Activated T-helper 17 cell treated with anti-CD3 and anti-CD28 coated beads, Interleukin-2, amount 50 U/mL, for 72 hours (primary cell): ENCODE data around the gene HTR3C. TPM values are rescaled to one million over a fixed set of nuclear protein-coding genes. Genes with fewer than 3 reads are reported as not detected.
"Not testable (repeated sequence)": the region's sequence is repeated elsewhere in the genome, so short reads cannot be mapped to it uniquely, and the experiment has no call there.

Experiments used
- ATAC-seq: fragments of 150-1000 bp; cut with Tn5 transposase; replicated peaks from 2 replicates; pipeline ENCODE4 v1.10.0; 2021; ENCODE audit warnings: mild to moderate bottlenecking, moderate library complexity
- H3K27ac Mint-ChIP-seq: one replicate; pipeline ENCODE4 v1.8.0; 2022; ENCODE audit warnings: mixed read lengths
- H3K27me3 Mint-ChIP-seq: one replicate; pipeline ENCODE4 v1.8.0; 2022; ENCODE audit warnings: mixed read lengths
- H3K36me3 Mint-ChIP-seq: one replicate; pipeline ENCODE4 v1.8.0; 2022; ENCODE audit warnings: low read depth, mild to moderate bottlenecking, mixed read lengths
- H3K4me1 Mint-ChIP-seq: one replicate; pipeline ENCODE4 v1.8.0; 2022; ENCODE audit warnings: mixed read lengths
- H3K4me3 Mint-ChIP-seq: one replicate; pipeline ENCODE4 v1.8.0; 2022; ENCODE audit warnings: mild to moderate bottlenecking, mixed read lengths
- H3K9me3 Mint-ChIP-seq: one replicate; pipeline ENCODE4 v1.8.0; 2022; ENCODE audit warnings: mixed read lengths
- total RNA-seq, 2 donors: library from RNA; stranded (reverse); gene quantifications; one replicate each; pipeline ENCODE4 v1.2.3, GENCODE V29; 2022

The HTR3C gene
- total RNA-seq, result not detected

- Mint-ChIP-seq H3K27ac (no peak within 1 kb of the TSS), H3K4me1 (no peaks in the 10 kb centered on the region), H3K9me3 (no peaks in the 10 kb centered on the region), H3K27me3 (peaks cover 4% of the 10 kb centered on the region), H3K36me3 (no peaks in the 10 kb centered on the region), H3K4me3 (no peak within 1 kb of the TSS)
- ATAC-seq, result no peak
These were observed at the start of gene HTR3C for GRCh38 chr3:184052767-184053166. TSS of gene HTR3C (plus strand) at chr3:184053047. CDS start at chr3:184053081, 34 bp downstream.

DNA sequence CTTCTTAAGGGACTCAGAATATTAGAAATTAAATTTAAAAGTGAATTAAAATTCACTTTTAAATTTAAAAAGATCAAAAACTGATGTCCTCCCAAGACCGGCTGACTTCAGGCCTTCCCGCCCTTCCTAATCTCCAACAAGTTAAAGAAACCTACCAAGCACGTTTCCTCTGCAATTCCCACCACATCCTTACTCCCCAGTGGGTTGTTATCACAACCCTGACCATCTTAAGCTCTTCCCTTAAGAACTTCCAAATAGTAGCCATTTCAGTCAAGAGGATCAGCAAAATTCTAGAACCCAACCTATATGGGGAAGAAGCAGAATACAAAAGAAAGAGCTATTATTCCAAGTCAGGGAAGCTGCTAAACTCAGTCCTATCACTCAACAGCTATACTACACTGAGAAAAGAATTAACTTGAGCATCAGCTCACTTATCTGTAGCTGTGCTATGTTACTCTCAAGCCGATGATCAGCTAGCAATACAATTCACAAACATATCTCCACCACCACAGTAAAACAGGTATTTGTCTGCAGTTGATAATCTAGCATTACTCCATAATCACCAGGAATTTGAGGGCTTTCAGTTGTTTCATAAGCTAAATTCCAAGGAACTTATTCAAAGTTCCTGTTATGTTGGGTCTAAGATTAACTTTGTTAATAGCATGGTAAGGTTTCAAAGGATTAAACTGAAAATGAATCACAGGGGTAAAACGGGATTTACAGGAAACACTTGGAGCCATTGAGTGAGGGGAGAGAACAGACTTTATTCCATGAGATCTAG, 49.5 kb upstream of the HTR3C start:
- H3K27me3 Mint-ChIP-seq, result no peaks in the 10 kb centered on the region
- peaks cover 20% of the 10 kb centered on the region for H3K4me1 Mint-ChIP-seq
- peak overlapping the region; percentile 8 for H3K27ac Mint-ChIP-seq
- no peaks in the 10 kb centered on the region for H3K9me3 Mint-ChIP-seq
- peaks cover 5% of the 10 kb centered on the region for H3K36me3 Mint-ChIP-seq
- ATAC-seq, result no peak
- H3K4me3 Mint-ChIP-seq, result no peak overlapping the region

DNA sequence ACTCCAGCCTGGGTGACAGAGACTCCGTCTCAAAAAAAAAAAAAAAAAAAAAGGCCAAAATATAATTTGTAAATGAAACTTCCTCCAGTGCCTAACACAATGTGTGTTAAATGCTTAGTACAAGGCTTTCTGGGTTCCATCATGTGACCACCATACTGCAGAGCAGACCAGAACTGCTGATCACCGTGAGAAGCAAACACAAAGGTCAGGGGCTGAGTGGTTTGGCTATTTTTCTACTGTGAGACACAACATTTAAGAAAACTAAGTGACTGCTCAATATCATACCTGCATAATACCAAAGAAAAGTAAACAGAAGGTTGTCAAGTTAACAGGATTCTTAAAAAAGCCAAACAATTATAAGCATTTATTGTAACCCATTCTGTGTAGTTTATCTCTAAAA, 48.4 kb upstream of the HTR3C start:
- Mint-ChIP-seq H3K36me3 (peaks cover 10% of the 10 kb centered on the region), H3K27ac (no peak overlapping the region), H3K4me3 (no peak overlapping the region), H3K27me3 (no peaks in the 10 kb centered on the region), H3K4me1 (peaks cover 20% of the 10 kb centered on the region), H3K9me3 (no peaks in the 10 kb centered on the region)
- no peak for ATAC-seq

- Mint-ChIP-seq H3K4me1 (peaks cover 20% of the 10 kb centered on the region), H3K9me3 (no peaks in the 10 kb centered on the region), H3K36me3 (peaks cover 20% of the 10 kb centered on the region), H3K27me3 (no peaks in the 10 kb centered on the region), H3K4me3 (no peak overlapping the region), H3K27ac (peak overlapping the region; percentile 64)
- ATAC-seq, result no peak
These were observed 46.8 kb upstream of the HTR3C start for GRCh38 chr3:184005941-184006507.

- H3K27ac Mint-ChIP-seq, ATAC-seq, H3K27me3 Mint-ChIP-seq, H3K4me3 Mint-ChIP-seq, H3K9me3 Mint-ChIP-seq: not testable (repeated sequence)
- Mint-ChIP-seq H3K4me1 (peaks cover 20% of the 10 kb centered on the region), H3K36me3 (peaks cover 23% of the 10 kb centered on the region)
These were observed 45.6 kb upstream of the HTR3C start for GRCh38 chr3:184007143-184007813.

GRCh38 chr3:184008161-184008560, 44.7 kb upstream of the HTR3C start:
- no peak for ATAC-seq
- Mint-ChIP-seq H3K27ac (no peak overlapping the region), H3K4me1 (peaks cover 15% of the 10 kb centered on the region), H3K9me3 (no peaks in the 10 kb centered on the region), H3K4me3 (no peak overlapping the region), H3K36me3 (peaks cover 31% of the 10 kb centered on the region), H3K27me3 (no peaks in the 10 kb centered on the region)

GRCh38 chr3:184011230-184011876, 41.5 kb upstream of the HTR3C start:
- peaks cover 5% of the 10 kb centered on the region for H3K4me1 Mint-ChIP-seq
- ATAC-seq, result no peak
- peaks cover 43% of the 10 kb centered on the region for H3K36me3 Mint-ChIP-seq
- H3K27ac Mint-ChIP-seq, result no peak overlapping the region
- no peaks in the 10 kb centered on the region for H3K9me3 Mint-ChIP-seq
- no peaks in the 10 kb centered on the region for H3K27me3 Mint-ChIP-seq
- H3K4me3 Mint-ChIP-seq, result no peak overlapping the region

GRCh38 chr3:184011937-184012889, 40.6 kb upstream of the HTR3C start:
- H3K36me3 Mint-ChIP-seq, result peaks cover 39% of the 10 kb centered on the region
- ATAC-seq, result no peak
- H3K27me3 Mint-ChIP-seq, result no peaks in the 10 kb centered on the region
- no peaks in the 10 kb centered on the region for H3K9me3 Mint-ChIP-seq
- no peak overlapping the region for H3K27ac Mint-ChIP-seq
- H3K4me3 Mint-ChIP-seq, result no peak overlapping the region
- H3K4me1 Mint-ChIP-seq, result peaks cover 8% of the 10 kb centered on the region

GRCh38 chr3:184015381-184016019, 37.3 kb upstream of the HTR3C start:
- Mint-ChIP-seq H3K9me3 (no peaks in the 10 kb centered on the region), H3K4me3 (peak overlapping the region; percentile 100), H3K27me3 (peaks cover 4% of the 10 kb centered on the region), H3K27ac (peak overlapping the region; percentile 19), H3K4me1 (peaks cover 13% of the 10 kb centered on the region), H3K36me3 (peaks cover 29% of the 10 kb centered on the region)
- no peak for ATAC-seq

DNA sequence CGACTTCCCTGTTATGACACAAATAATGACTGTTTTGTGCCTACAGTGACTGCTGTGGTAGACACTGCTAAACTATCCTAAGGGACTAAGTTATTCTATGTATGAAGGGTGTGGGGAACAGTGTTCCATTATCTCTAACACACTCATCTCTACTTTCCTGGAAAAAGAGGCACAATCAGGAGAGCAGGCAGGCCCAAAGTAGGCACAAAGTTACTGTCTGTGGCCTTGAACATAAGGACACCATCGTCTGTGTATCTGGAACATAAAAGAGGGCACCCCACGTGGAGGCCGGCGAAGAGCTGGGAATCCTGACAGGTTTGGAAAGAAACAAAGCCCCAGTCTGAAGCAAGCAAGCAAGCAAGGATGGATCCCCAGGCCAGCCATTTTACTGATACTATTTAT, 36.7 kb upstream of the HTR3C start:
- ATAC-seq, result no peak

GRCh38 chr3:184016811-184017671, 35.8 kb upstream of the HTR3C start:
- peaks cover 13% of the 10 kb centered on the region for H3K4me1 Mint-ChIP-seq
- H3K9me3 Mint-ChIP-seq, result no peaks in the 10 kb centered on the region
- peaks cover 13% of the 10 kb centered on the region for H3K27me3 Mint-ChIP-seq
- H3K36me3 Mint-ChIP-seq, result peaks cover 21% of the 10 kb centered on the region
- peak overlapping the region; percentile 100 for H3K4me3 Mint-ChIP-seq
- peak overlapping the region; percentile 91 for H3K27ac Mint-ChIP-seq
- peak; percentile 87 for ATAC-seq

More for the DNA sequence above, 36.7 kb upstream of the HTR3C start:
- H3K4me3 Mint-ChIP-seq, result peak overlapping the region; percentile 100
- peaks cover 8% of the 10 kb centered on the region for H3K27me3 Mint-ChIP-seq
- H3K4me1 Mint-ChIP-seq, result peaks cover 13% of the 10 kb centered on the region
- peaks cover 22% of the 10 kb centered on the region for H3K36me3 Mint-ChIP-seq
- peak overlapping the region; percentile 19 for H3K27ac Mint-ChIP-seq
- no peaks in the 10 kb centered on the region for H3K9me3 Mint-ChIP-seq

DNA sequence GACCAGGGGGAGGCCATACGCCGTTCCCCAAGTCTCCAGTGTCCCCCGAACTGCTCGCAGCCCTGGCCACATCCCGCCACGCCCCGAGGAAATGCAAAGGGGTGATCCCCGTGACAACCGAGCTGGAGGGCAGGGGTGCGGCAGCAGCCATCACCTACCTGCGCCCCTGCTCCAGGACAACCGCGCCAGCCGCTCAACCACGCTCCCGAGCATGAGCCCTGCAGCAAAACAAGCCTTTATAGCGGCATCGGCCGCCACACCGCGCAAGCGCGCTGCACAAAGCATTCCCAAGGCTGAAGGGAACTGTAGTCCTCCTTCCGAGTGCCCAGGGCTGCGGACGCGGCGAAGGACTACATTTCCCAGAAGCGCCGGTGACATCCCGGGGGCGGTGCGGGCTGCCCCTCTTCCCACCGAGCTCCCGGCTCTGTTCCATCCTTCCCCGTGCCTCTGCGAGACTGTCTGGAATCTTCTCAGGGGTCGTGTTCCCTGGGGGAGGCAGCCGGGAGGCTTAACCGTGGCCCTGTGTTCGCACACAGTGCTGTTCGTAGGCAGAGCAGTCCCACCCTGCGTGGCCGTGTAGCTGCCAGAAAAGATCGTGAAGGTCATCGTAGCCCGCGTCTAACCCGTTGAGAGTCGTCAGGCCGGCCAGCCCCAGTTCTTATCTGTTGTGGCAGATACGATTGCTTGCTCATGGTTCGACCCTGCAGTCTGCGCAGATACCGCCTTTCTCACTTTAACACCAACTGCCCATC, 35.0 kb upstream of the HTR3C start, which contains the start of gene ABCC5:
Gene ABCC5 (minus strand): TSS at position 213 of the 752 bp plus-strand sequence. CDS start 3,492 bp downstream, outside the sequence.
- Mint-ChIP-seq H3K27me3 (peaks cover 13% of the 10 kb centered on the region), H3K27ac (peak within 1 kb of the TSS; percentile 91), H3K4me1 (peaks cover 13% of the 10 kb centered on the region)

More for the DNA sequence above, 35.0 kb upstream of the HTR3C start, which contains the start of gene ABCC5:
- peak; percentile 94 for ATAC-seq
- H3K4me3 Mint-ChIP-seq, result peak within 1 kb of the TSS; percentile 100
- peaks cover 16% of the 10 kb centered on the region for H3K36me3 Mint-ChIP-seq
- H3K9me3 Mint-ChIP-seq, result no peaks in the 10 kb centered on the region
